Measurements from ENCODE around the gene MOSPD2.
A peak's percentile ranks its signal among the peaks of the same experiment; 100 is the strongest.

The MOSPD2 gene

GRCh38 chrX:14872851-14873675, at the start of gene MOSPD2, which contains the start of gene FANCB:
MOSPD2 (plus strand) TSS chrX:14873421; CDS start chrX:14873529, 108 bp downstream.
FANCB (minus strand) TSS chrX:14873069; CDS start chrX:14865510, 7,559 bp downstream.
- peak; percentile 99 for FAIRE-seq

GRCh38 chrX:14825851-14826250, 47.4 kb upstream of the MOSPD2 start:
- no peak for FAIRE-seq

GRCh38 chrX:14826319-14826718, 46.9 kb upstream of the MOSPD2 start:
- FAIRE-seq = no peak

GRCh38 chrX:14829643-14830042, 43.6 kb upstream of the MOSPD2 start:
- no peak for FAIRE-seq

- FAIRE-seq = no peak
Measured at GRCh38 chrX:14832151-14832550, 41.1 kb upstream of the MOSPD2 start.

- no peak for FAIRE-seq
Measured at GRCh38 chrX:14832586-14832985, 40.6 kb upstream of the MOSPD2 start.

GRCh38 chrX:14837155-14837554, 36.1 kb upstream of the MOSPD2 start:
- no peak for FAIRE-seq

GRCh38 chrX:14843666-14844065, 29.6 kb upstream of the MOSPD2 start:
- FAIRE-seq = no peak

- FAIRE-seq = no peak
Measured at GRCh38 chrX:14851526-14851925, 21.7 kb upstream of the MOSPD2 start.

- FAIRE-seq = no peak
Measured at GRCh38 chrX:14864631-14865030, 8.6 kb upstream of the MOSPD2 start.

GRCh38 chrX:14865201-14865600, 8.0 kb upstream of the MOSPD2 start:
- no peak for FAIRE-seq

GRCh38 chrX:14871767-14872166, 1.5 kb upstream of the MOSPD2 start:
- FAIRE-seq = no peak

GRCh38 chrX:14872355-14872754, 866 bp upstream of the MOSPD2 start:
- FAIRE-seq = peak; percentile 63

GRCh38 chrX:14873676-14874049, 442 bp downstream of the MOSPD2 start:
- no peak for FAIRE-seq

- no peak for FAIRE-seq
Measured at GRCh38 chrX:14875624-14876023, 2.4 kb downstream of the MOSPD2 start.

GRCh38 chrX:14883826-14884225, 10.6 kb downstream of the MOSPD2 start:
- no peak for FAIRE-seq

GRCh38 chrX:14884714-14885113, 11.5 kb downstream of the MOSPD2 start:
- no peak for FAIRE-seq

GRCh38 chrX:14886252-14886651, 13.0 kb downstream of the MOSPD2 start:
- FAIRE-seq = no peak

GRCh38 chrX:14896273-14896672, 23.1 kb downstream of the MOSPD2 start:
- FAIRE-seq = no peak

GRCh38 chrX:14897042-14897441, 23.8 kb downstream of the MOSPD2 start:
- no peak for FAIRE-seq

GRCh38 chrX:14899607-14900006, 26.4 kb downstream of the MOSPD2 start:
- FAIRE-seq = no peak

- no peak for FAIRE-seq
Measured at GRCh38 chrX:14902537-14902936, 29.3 kb downstream of the MOSPD2 start.

- no peak for FAIRE-seq
Measured at GRCh38 chrX:14903891-14904290, 30.7 kb downstream of the MOSPD2 start.

- no peak for FAIRE-seq
Measured at GRCh38 chrX:14913241-14913640, 40.0 kb downstream of the MOSPD2 start.

GRCh38 chrX:14915596-14915995, 42.4 kb downstream of the MOSPD2 start:
- FAIRE-seq = no peak
